NCI-H146 treated with DMSO at 0.1 percent for 48 hours (cell line): ENCODE data around the gene MPL.

Source experiments
- DNase-seq: peaks from one replicate; lab custom pipeline; 2025; ENCODE audit not compliant: unreplicated experiment; lab: John Stamatoyannopoulos, UW

MPL gene

DNA sequence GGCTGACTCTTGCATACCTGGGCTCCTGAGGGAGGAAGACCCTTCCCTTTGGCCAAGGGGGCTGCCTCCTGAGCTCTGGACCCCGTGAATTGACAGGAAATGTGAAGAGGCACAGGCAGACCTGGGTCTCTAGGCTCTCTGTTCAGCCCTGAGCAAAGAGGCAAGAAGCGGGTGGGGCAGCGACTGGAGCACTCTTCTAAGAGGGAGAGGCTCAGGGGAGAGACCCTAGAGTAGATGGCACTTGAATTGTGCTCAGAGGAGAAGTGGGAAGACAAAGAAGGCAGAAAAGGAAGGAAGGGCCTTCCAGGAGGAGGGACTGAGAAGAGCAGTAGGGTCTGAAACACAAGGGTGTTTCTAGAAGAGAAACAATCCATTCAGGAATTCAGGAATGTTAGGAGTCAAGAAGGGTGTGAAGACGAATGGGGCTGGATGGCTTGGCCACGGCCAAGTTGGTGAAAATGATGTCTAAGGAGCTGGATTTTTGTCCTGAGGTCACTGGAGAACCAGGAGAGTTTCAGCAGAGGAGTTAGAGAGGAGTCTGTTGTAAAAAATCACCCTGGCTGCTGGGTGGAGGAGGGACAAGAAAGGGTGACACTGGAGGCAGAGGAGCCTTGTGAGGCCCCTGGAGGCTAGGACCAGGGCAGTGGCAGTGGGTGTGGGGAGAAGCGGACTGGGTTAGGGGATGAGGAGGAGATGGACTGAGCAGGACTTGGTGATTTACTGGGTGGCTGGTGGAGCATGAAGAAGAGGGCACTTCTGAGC is 31.5 kb upstream of the MPL start:
- DNase-seq: no peak

DNA sequence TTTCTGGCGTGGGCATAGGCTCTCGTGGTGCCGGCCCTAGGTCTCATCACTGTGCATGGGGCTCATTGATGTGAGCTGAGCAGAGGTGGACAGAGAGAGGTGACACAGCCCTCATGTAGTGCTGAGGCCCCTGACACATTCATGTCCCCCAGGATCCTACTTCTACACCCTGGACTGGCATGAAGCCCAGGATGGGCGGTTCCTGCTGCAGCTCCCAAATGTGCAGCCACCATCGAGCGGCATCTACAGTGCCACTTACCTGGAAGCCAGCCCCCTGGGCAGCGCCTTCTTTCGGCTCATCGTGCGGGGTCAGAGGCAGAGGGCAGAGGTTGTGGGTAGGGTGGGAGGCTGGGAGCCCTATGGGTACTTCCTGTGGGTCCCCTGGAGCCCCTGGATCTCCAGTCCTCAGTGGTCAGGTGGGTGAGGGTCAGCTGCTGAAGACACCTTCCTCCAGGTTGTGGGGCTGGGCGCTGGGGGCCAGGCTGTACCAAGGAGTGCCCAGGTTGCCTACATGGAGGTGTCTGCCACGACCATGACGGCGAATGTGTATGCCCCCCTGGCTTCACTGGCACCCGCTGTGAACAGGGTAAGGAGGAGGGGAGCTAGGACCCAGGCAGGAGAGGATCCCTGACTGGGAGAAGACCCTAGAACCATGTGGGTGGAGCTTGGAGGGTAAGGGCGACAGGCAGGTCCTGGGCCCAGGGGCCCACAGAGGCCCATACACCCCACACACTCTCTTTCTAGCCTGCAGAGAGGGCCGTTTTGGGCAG is 30.7 kb upstream of the MPL start:
- DNase-seq: no peak

- no peak for DNase-seq
Measured at GRCh38 chr1:43307458-43308158, 30.0 kb upstream of the MPL start.

- DNase-seq: no peak
Measured at GRCh38 chr1:43308635-43309404, 28.8 kb upstream of the MPL start.

- DNase-seq: no peak
Measured at GRCh38 chr1:43309405-43310025, 28.1 kb upstream of the MPL start.

GRCh38 chr1:43311521-43311920 is 26.1 kb upstream of the MPL start:
- no peak for DNase-seq

GRCh38 chr1:43312212-43312623 is 25.4 kb upstream of the MPL start:
- no peak for DNase-seq

DNA sequence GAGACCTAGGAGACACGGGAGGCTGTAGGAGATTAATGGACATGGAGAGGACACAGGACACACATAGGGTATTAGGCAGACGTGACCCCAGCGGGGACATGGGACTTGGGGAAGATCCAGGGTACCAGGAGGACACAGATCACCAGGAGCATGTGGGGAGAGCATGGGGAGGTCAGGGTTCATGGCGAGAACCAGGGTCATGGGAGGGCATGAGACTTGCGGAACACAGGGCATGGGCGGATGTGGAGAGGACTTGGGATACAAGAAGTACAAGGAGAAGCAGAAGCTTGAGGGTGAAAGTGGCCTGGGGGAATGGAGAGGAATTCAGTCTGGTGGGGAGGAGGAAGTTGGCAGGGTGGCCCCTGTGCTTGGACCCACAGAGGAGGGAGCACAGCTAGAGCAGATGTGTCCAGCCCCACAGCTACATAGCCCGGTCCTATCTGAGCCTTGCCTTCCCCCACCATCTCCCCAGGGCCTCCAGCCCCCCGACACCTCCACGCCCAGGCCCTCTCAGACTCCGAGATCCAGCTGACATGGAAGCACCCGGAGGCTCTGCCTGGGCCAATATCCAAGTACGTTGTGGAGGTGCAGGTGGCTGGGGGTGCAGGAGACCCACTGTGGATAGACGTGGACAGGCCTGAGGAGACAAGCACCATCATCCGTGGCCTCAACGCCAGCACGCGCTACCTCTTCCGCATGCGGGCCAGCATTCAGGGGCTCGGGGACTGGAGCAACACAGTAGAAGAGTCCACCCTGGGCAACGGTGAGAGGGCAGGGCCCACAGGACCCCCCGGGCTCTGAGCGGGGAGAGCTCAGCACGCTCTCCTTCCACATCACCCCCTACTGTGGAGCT is 24.7 kb upstream of the MPL start:
- DNase-seq: no peak

DNA sequence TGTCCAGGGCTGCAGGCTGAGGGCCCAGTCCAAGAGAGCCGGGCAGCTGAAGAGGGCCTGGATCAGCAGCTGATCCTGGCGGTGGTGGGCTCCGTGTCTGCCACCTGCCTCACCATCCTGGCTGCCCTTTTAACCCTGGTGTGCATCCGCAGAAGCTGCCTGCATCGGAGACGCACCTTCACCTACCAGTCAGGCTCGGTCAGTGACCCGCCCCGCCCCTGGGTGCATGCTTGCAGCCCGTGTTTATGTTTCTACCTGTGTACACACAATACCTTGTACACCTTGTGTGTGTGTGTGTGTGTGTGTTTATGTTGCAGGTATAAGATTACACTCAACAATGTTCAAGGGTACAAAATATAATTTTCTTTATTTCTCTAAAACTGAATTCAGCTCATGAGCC is 23.8 kb upstream of the MPL start:
- no peak for DNase-seq

DNA sequence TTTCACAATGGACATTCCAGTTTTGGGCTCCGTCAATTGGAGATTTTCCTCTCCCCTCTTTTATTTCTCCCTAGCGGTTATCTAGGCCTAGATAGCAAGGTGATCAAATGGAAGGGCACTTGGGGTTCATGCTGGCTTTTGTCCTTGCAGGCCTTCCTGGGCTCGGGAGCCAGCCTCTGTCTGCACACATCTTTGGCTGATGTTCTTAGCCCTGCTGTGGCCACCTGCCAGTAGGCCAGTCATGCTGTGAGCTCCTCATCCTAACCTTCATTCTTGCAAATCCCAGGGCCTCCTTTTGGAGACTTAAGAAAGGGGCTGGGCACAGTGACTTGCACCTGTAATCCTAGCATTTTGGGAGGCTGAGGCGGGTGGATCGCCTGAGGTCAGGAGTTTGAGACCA is 23.4 kb upstream of the MPL start:
- DNase-seq: no peak

DNA sequence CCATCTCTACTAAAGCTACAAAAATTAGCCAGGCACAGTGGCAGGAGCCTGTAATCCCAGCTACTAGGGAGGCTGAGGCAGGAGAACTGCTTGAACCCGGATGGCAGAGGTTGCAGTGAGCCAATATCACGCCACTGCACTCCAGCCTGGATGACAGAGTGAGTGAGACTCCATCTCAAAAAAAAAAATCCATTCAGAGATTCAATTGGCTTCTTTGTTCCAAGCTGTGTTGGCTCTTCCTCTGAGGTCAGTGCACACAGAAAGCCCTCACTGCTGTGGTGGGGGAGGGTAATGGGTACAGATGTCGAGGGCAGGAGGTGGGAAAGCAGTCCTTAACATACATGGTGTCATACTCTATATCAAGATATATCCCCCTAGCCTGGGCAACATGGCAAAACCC is 22.1 kb upstream of the MPL start:
- no peak for DNase-seq

DNA sequence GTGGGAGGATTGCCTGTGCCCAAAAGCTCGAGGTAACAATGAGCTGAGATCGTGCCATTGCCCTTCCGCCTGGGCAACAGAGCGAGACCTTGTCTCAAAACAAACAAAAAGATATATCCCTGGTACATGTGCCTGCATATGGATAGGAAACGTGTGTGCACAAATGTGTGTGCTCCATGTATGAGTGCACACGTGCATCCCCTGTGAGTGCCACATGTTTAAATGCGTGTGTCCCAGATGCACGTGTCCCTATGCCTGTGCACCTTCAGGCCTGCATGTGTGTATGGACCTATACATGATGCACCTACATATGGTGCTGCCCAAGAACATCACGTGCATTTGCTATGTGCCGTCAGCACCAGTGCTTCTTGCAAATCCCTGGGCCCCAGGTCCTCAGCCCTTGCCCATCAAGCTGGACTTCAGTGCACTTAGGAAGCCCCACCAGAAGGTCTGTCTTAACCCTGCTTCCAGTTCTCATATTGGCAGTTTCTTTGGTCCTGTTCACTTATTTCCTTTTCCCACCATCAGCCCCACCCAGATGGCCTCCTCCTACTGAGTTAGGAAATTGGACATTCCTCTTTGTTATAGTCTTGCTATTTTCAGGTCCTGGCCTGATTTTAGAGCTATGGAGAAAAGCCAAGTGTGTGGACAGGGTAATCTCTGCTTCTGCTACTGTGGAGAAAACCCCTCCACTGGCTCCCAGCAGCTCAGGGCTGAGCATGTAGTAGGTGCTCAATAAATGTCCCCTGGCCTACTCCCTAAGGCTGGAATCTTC is 21.5 kb upstream of the MPL start:
- no peak for DNase-seq

DNA sequence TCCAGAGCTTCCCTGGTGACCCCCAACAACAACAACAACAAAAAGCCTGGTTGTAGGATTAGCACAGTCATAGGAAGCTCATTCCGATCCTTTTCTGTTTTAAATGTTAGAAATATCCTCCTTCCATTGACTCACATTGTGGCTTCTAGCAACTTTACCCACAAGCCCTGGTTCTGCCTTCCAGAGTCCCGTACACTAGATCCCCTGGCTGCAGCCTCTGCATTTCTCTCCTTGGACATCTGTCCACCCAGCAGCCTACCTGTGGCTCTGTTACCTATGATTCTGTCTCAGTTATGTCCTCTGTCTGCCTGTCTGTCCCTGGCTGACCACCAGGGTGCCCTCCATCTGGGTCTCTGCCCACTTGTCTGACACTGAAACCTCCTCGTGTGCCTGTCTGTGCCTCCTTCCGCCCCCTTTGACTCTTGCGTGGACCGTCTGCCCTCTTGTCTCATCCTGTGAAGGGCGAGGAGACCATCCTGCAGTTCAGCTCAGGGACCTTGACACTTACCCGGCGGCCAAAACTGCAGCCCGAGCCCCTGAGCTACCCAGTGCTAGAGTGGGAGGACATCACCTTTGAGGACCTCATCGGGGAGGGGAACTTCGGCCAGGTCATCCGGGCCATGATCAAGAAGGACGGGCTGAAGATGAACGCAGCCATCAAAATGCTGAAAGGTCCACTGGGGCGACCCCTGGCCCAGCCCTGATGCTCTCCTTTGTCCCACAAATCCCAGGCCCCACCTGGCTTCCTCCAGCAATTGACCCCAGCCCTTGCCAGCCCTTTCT is 20.7 kb upstream of the MPL start:
- DNase-seq: no peak

DNA sequence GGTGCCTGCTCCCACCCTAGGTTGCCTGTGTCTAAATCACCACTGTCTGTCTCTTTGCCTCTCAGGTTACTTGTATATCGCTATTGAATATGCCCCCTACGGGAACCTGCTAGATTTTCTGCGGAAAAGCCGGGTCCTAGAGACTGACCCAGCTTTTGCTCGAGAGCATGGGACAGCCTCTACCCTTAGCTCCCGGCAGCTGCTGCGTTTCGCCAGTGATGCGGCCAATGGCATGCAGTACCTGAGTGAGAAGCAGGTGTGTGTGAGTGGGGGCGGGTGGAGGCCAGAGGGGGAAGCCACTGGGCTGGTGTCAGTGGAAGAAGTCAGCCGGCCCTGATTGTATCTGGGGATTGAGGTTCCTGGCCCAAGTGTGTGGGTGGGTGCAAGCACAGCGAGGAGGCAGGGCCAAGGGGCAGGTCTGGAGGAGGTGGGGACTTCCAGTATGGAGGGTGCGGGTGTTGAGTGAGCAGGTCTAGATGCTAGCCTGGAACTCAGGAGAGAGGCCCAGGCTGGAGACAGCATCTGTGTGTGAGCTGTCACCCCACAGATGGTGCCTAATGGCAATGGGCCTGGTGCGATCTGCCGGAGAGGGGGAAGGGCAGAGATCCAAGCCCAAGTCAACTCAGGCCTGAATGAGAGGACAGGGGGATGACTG is 19.7 kb upstream of the MPL start:
- DNase-seq: no peak

DNA sequence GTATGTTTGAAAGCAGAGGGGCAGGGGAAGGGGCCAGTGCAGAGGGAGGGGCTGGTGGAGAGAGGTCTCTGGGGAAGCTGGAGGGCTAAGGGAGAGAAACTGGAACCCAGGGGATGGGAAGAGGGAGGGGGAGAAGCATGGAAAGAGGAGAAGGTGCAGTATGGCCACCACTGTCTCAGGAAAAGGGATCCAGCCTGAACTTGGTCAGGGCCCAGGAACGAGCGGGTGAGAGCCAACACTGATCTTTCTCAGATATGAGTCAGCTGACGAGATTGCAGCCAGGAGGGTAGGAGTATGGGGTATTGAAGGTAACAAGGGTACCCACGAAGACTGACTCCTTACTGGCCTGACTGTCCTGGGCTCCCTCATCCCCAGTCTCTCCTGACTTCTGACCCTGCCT is 18.8 kb upstream of the MPL start:
- no peak for DNase-seq

DNA sequence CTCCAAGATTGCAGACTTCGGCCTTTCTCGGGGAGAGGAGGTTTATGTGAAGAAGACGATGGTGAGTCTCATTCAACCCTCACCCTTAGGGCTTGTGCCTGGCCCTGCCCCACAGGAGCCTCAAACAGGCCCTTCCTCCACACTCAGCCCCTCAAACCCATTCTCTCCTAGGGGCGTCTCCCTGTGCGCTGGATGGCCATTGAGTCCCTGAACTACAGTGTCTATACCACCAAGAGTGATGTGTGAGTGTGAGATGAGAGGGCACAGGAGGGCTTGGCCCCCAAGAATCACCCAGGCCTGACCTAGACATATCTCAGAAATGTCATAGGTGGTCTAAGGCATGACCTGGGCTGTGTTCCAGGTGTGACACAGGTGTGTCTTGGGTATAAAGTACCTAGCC is 18.3 kb upstream of the MPL start:
- no peak for DNase-seq

DNA sequence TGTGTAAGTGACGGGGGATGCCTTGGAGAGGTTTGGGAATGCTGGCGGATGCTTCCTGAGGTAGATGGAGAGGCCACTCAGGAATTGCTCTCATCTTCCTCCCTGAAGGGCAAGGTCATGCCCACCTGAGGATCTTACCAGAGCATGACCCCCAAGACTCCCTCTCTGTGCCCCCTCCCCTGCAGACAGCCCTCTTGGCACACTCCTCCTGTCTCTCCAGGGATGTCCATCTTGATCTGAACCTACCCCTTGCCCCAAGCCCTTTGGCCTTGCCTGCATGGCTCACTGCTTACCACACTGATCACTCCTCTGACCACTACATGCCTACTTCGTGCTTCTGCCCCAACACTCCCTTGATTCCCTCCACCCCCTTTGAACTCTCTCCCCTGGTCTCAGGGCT is 17.9 kb upstream of the MPL start:
- no peak for DNase-seq

- DNase-seq: no peak
Measured at GRCh38 chr1:43321331-43321891, 16.2 kb upstream of the MPL start.
